Naive thymus-derived CD8-positive, alpha-beta T cell (primary cell): ENCODE data around the gene POC1B. TPM values are rescaled to one million over a fixed set of nuclear protein-coding genes. Genes with fewer than 3 reads are reported as not detected.
A peak's percentile ranks its signal among the peaks of the same experiment; 100 is the strongest.

ENCODE experiments used
- ATAC-seq, 2 donors: fragments of 150-1000 bp; cut with Tn5 transposase in 1 of 2; sonication (Bioruptor Pico), chemical (Tn5 transposase) in 1 of 2; 1 replicate in 1 of 2; 2 replicates in 1 of 2; pipeline ENCODE4 v1.10.0; 2021; ENCODE audit warnings: mild to moderate bottlenecking in 2 of 2, moderate library complexity in 2 of 2
- POLR2A ChIA-PET: fragments of 350-600 bp; sonication (Branson Sonifier 250); formaldehyde crosslinking; loops from one replicate; lab custom pipeline; 2021; ENCODE audit warnings: antibody characterized with exemption; lab: Charles Lee
- DNase-seq, 10 donors: peaks; one replicate each; pipeline versions ENCODE4 v3.0.0 to v3.0.0-alpha.2; 2020 to 2022
- H3K27ac Mint-ChIP-seq, 10 donors: one replicate each; pipeline ENCODE4 v1.8.0; 2020 to 2022; ENCODE audit warnings: mild to moderate bottlenecking in 10 of 10, mixed read lengths in 10 of 10, moderate library complexity in 4 of 10, inconsistent platforms in 1 of 10
- H3K27me3 Mint-ChIP-seq, 5 donors: one replicate each; pipeline ENCODE4 v1.8.0; 2021 to 2022; ENCODE audit warnings: mixed read lengths in 5 of 5
- H3K36me3 Mint-ChIP-seq, 3 donors: one replicate each; pipeline ENCODE4 v1.8.0; 2020 to 2022; ENCODE audit warnings: mixed read lengths in 3 of 3, mild to moderate bottlenecking in 2 of 3, inconsistent platforms in 1 of 3
- H3K4me1 Mint-ChIP-seq, 4 donors: one replicate each; pipeline ENCODE4 v1.8.0; 2021 to 2022; ENCODE audit warnings: mixed read lengths in 4 of 4
- H3K4me3 Mint-ChIP-seq, 10 donors: one replicate each; pipeline ENCODE4 v1.8.0; 2020 to 2022; ENCODE audit warnings: mild to moderate bottlenecking in 10 of 10, mixed read lengths in 10 of 10, moderate library complexity in 6 of 10, inconsistent platforms in 1 of 10
- H3K9me3 Mint-ChIP-seq, 9 donors: one replicate each; pipeline ENCODE4 v1.8.0; 2020 to 2022; ENCODE audit warnings: mixed read lengths in 9 of 9, mild to moderate bottlenecking in 3 of 9, inconsistent platforms in 1 of 9, moderate library complexity in 1 of 9
- polyA plus RNA-seq, 3 donors: library from polyadenylated mRNA; unstranded; fragments of 300-500 nt; fragmentation: Illumina TruSeq; gene quantifications; one replicate each; pipeline ENCODE4 v1.2.3, GENCODE V29; 2021
- total RNA-seq, 8 experiments: library from RNA in 2 of 8; stranded (reverse) in 2 of 8; gene quantifications; one replicate each; pipeline ENCODE4 v1.2.3 and lab custom pipeline; 2021 to 2026

POC1B gene
- total and polyA plus RNA-seq, 5 experiments from 2014 or later = 22.1 to 33.0 (median 29.0) TPM

DNA sequence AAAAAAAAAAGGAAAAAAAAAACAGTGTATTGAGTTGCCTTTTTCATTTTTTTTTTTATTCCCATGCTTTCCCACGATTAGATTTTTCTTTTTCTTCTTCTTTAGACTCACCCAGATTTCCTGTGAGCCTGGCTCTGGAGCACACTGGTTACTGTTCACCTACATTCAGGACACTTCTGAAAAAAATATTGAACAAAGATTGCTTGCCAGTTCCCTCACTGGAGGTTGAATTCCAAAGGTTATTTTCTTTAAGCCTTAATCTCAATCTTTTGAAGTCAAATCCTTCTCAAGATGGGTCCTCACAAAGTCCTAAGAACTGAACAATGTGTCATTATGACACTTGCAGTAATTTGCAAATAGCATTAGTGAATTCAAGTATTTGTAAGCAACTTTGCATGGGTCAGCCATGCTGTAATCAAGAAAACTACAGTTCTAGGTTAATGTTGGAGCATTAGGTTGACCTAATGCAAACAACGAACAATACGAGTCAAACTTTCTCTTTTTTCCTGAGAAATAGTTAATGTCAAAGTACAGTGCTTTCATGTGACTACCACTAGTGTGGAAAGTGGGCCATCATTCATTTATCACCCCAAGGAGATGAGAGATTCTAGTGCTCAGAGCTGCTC is 124.3 kb downstream of the POC1B start:
- Mint-ChIP-seq H3K4me1 (peaks cover 6 to 19% (median 15%) of the 10 kb centered on the region in 4 donors), H3K27me3 (no peaks in the 10 kb centered on the region), H3K27ac (peak overlapping the region in 1 of 10 donors; percentile 22), H3K36me3 (peaks cover 0 to 7% (median 0%) of the 10 kb centered on the region in 3 donors), H3K9me3 (peaks cover 0 to 5% (median 0%) of the 10 kb centered on the region in 9 donors), H3K4me3 (no peak overlapping the region)
- DNase-seq (no peak), ATAC-seq (no peak)
- POLR2A ChIA-PET = no interaction called here

DNA sequence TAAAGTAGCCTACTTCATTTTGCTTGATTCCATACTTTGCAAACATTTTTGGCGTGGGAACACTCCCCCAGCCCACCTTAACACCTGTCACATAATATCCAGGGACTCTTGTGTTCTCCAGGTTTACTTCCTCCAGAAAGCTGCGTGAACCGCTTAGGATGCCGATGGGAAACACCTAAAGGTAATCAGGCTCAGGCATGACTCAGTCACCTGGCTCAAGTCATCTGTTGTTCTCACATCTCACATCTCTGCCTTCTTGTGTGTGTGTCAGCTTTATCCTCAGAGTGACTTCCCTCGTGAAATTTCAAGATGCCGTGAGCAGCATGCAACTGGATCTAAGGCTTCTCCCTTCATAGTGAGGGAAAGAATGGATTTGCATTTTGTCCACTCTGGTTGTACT is 125.4 kb downstream of the POC1B start:
- POLR2A ChIA-PET = no interaction called here
- H3K4me3 Mint-ChIP-seq = peak overlapping the region in 1 of 10 donors; percentile 8
- H3K27ac Mint-ChIP-seq = peak overlapping the region in 1 of 10 donors; percentile 42

DNA sequence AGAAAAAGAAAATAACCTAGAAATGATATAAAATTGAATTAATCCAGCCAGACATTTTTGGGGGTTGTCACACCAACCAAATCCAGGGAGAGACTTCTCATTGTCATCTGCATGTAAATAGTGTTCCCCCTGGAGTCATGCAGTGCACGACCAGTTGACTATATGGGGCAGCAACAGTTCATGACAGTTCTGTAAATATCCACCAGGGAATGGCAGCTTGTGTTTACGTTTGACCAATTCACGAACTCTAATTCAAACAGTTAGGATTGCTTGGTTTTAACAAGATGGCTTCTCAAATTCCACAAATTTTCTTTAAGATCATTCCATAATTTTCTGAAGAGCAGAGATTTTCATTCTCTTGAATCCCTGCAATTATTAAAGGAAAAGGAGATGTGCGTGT is 130.1 kb downstream of the POC1B start:
- DNase-seq = no peak
- peak overlapping the region in 2 of 10 donors; percentile 31 to 71 for H3K27ac Mint-ChIP-seq

More for the DNA sequence above, 125.4 kb downstream of the POC1B start:
- no peak for DNase-seq
- ATAC-seq = no peak
- Mint-ChIP-seq H3K36me3 (peaks cover 0 to 7% (median 0%) of the 10 kb centered on the region in 3 donors), H3K4me1 (peaks cover 6 to 19% (median 15%) of the 10 kb centered on the region in 4 donors), H3K27me3 (no peaks in the 10 kb centered on the region), H3K9me3 (peaks cover 0 to 5% (median 0%) of the 10 kb centered on the region in 9 donors)

DNA sequence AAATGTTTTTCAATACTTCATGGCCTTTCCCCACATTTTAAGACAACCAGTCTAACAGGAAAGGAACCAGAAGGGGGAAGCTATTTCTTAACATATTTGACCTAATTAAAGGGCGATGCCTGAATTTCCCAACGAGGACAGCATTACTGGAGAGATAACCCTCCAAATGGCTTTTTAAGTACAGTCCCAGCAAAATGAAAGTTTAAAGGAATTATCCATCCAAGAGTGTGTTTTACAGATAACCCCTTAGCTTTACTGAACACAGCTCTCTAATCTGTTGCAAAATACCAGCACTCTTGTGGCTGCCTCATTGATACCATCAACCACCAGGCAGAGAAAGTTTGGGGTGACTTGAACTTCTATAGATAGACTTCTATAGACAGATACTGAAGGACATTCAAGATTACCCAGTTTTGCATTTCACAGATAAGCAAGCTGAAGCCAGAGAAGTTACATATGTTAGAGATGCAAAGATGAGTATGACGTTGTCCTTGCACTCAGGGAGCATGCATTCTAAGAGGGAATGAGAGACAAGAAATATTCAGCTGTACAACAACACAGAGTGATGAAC is 132.2 kb downstream of the POC1B start:
- Mint-ChIP-seq H3K9me3 (no peaks in the 10 kb centered on the region), H3K4me1 (peaks cover 11 to 31% (median 28%) of the 10 kb centered on the region in 4 donors), H3K4me3 (no peak overlapping the region), H3K27ac (no peak overlapping the region), H3K36me3 (peaks cover 0 to 3% (median 0%) of the 10 kb centered on the region in 3 donors), H3K27me3 (peaks cover 0 to 2% (median 0%) of the 10 kb centered on the region in 5 donors)
- POLR2A ChIA-PET = no interaction called here
- DNase-seq (no peak), ATAC-seq (no peak)

More for the DNA sequence above, 130.1 kb downstream of the POC1B start:
- Mint-ChIP-seq H3K4me3 (no peak overlapping the region), H3K4me1 (peaks cover 7 to 21% (median 19%) of the 10 kb centered on the region in 4 donors), H3K9me3 (peaks cover 0 to 2% (median 0%) of the 10 kb centered on the region in 9 donors), H3K36me3 (peaks cover 0 to 3% (median 0%) of the 10 kb centered on the region in 3 donors), H3K27me3 (peaks cover 0 to 2% (median 0%) of the 10 kb centered on the region in 5 donors)
- no peak for ATAC-seq
- POLR2A ChIA-PET = no interaction called here

DNA sequence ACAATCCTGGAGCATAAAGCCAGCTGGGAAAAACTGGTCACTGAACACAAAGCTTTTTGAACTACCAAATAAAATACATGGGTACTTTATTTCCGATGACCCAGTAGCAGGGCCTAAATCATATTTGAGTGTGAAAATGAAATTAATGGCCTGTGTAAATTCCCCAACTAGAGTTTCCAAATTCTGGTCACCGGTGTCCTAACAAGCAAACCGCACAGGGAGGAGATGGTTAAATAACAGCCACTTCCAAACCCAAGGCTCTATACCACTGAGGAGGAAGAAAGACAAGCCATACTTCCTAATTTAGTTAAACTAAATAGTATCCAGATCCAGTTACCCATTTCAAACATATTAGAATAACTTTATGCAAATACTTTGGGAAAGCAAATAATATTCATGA is 133.5 kb downstream of the POC1B start:
- H3K27ac Mint-ChIP-seq = no peak overlapping the region
- POLR2A ChIA-PET = no interaction called here
- DNase-seq = no peak

DNA sequence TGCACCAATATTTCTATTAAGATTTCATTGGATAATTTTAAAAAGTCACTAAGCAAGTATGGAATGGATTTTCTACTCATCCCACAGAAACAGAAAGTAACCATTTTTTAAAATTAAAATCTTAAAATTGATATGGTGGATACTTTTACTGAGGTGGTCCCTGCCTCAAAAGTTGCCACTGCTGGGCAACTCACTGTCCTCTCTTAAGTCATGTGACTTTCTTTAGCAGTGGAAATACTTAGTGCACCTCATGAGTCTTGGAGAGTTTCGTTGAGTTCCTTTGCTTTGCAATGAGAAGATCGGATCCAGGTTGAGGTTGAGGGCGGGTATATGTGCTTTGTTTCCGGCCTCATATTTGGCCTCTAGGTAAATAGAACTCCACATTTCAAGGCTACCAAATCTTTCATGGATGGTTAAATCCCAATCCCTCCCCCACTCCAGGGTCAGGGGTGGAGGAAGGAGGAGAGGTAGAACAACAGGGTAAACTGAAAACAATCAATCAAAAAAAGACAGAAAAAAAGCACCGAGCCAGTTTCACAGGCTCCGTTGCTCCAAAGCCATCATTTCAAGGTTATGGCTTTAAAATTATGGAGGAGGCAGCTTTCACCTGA is 134.0 kb downstream of the POC1B start:
- no peak for DNase-seq
- peaks cover 0 to 2% (median 0%) of the 10 kb centered on the region in 5 donors for H3K27me3 Mint-ChIP-seq
- H3K36me3 Mint-ChIP-seq = peaks cover 0 to 3% (median 0%) of the 10 kb centered on the region in 3 donors
- no peak for ATAC-seq
- no peaks in the 10 kb centered on the region for H3K9me3 Mint-ChIP-seq
- H3K4me3 Mint-ChIP-seq = no peak overlapping the region
- POLR2A ChIA-PET = no interaction called here
- H3K27ac Mint-ChIP-seq = no peak overlapping the region
- peaks cover 6 to 20% (median 16%) of the 10 kb centered on the region in 4 donors for H3K4me1 Mint-ChIP-seq

More for the DNA sequence above, 133.5 kb downstream of the POC1B start:
- H3K4me1 Mint-ChIP-seq = peaks cover 6 to 21% (median 18%) of the 10 kb centered on the region in 4 donors
- peaks cover 0 to 3% (median 0%) of the 10 kb centered on the region in 3 donors for H3K36me3 Mint-ChIP-seq
- peaks cover 0 to 2% (median 0%) of the 10 kb centered on the region in 5 donors for H3K27me3 Mint-ChIP-seq
- no peaks in the 10 kb centered on the region for H3K9me3 Mint-ChIP-seq
- no peak overlapping the region for H3K4me3 Mint-ChIP-seq
- no peak for ATAC-seq

DNA sequence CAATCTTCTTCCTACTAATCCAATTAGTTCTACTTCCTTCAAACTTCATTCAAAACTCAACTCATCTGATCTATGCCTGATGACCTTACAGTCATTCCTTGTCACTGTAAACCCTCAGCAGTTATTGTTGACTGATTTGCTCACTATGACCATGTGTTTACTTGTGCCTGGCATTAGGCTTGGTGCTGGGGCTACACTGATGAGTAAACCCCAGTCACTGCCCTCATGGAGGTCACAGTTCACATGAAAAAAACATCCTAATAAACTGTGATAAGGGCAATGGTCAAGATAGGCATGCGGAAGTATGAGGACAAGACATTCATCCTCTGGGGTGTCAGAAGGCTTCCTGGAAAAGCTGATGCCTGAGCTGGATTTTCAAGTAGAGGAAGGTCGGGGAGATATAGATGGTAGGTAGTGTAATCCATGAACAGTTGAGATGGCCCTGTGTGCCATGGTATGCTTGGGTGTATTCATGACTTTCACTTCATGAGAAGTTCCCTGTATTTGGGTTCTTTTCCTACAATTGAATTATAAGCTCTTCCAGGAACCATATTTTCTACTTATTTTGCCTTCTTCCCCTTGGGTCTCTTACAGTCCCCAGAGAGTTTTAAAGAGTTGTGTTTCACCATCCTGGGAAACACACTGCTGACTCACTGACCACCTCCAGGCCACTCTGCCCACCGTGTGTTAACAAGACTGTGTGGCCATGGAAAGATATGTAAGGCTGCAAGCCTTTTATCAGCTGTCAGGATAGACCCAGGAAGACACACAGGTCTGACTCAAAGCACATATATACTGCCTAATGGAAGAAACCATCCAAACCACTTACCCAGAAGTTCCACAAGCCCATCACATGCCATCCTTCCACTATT is 134.8 kb downstream of the POC1B start:
- ATAC-seq = no peak
- Mint-ChIP-seq H3K9me3 (no peaks in the 10 kb centered on the region), H3K4me1 (peaks cover 6 to 18% (median 15%) of the 10 kb centered on the region in 4 donors), H3K27me3 (peaks cover 0 to 3% (median 0%) of the 10 kb centered on the region in 5 donors), H3K4me3 (no peak overlapping the region), H3K36me3 (peaks cover 0 to 3% (median 0%) of the 10 kb centered on the region in 3 donors), H3K27ac (no peak overlapping the region)
- no peak for DNase-seq
- POLR2A ChIA-PET = no interaction called here

DNA sequence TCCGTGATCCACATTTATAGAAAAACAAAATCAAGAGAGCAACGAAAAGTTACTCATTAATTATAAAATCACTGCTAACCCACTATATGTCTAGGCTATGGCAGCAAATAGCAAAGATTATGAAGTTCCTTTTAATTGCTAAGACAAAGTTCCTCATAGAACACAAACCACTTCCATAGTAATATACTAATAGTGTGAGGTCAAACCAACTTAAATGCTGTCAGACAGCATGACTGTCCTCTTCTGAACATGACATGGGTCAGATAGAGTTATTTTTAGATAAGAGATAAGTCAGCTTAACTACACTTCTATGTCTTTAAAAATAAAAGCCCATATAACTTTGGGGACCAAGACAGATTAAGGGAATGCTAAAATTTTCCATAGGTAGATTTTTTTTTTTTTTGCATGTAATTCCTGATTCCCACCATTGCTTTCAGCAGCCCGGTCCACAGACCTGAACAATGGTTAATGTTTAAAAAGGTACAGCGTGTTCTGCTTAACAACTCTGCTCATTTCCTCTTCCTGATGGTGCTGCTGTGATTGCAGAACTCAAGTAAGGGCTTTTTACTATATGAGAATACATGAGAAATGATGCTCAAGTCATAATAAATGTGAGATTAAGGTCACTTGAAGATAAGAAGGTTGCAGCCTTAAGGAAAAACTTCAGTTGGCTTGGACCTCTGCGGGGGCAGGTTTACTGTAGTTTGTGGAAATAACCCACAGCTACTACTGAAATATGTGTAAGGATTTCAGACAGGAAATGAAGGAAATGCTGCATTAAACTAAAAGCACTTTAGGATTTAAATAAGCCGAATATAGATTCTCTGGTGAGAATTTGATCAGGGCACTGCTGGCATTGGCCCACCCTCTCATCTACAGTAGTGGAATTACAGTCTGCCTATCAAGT is 135.8 kb downstream of the POC1B start:
- ATAC-seq (no peak), DNase-seq (no peak)
- no peak overlapping the region for H3K4me3 Mint-ChIP-seq
- H3K27ac Mint-ChIP-seq = peak overlapping the region in 1 of 10 donors; percentile 7
- H3K36me3 Mint-ChIP-seq = peaks cover 0 to 3% (median 0%) of the 10 kb centered on the region in 3 donors
- POLR2A ChIA-PET = no interaction called here
- no peaks in the 10 kb centered on the region for H3K9me3 Mint-ChIP-seq
- peaks cover 0 to 3% (median 0%) of the 10 kb centered on the region in 5 donors for H3K27me3 Mint-ChIP-seq
- H3K4me1 Mint-ChIP-seq = peaks cover 6 to 18% (median 15%) of the 10 kb centered on the region in 4 donors

DNA sequence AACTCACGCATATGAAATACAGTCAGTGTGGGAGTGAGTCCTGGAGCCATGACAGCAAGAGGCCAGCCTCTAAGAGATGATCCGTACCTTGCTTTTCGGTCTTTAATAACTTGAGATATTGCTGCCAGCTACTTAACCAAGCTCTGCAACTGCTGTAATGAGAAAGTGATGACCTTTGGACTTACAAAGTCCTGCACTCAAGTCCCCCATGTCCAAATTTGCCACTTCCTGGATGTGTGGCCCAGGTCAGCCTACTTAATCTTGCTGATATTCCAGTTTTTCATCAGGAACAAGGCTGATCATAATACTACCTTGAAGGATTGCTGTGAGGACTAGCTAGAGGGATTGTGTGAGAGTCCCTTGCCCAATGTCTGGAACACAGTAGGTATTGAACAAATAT is 139.7 kb downstream of the POC1B start:
- Mint-ChIP-seq H3K9me3 (no peaks in the 10 kb centered on the region), H3K27me3 (peaks cover 0 to 3% (median 0%) of the 10 kb centered on the region in 5 donors), H3K4me3 (no peak overlapping the region), H3K36me3 (no peaks in the 10 kb centered on the region), H3K27ac (no peak overlapping the region), H3K4me1 (peaks cover 8 to 24% (median 15%) of the 10 kb centered on the region in 4 donors)
- DNase-seq (no peak), ATAC-seq (no peak)
- POLR2A ChIA-PET = no interaction called here

DNA sequence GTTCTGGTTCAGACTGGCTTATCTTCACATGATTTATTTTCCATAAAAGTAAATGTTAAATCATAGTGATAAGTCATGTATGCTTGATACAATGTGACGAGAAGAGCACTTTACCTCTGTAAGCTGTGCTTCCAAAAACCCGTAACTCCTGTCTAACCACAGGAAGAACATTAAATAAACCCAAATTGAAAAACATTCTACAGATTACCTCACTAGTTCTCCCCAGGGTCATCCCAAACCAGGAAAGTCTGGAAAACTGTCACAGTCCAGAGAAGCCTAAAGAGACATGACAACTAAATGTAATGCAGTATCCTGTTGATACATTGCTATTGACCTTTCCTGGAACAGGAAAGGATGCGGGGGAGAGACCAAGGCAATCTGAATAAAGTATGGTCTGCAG is 141.0 kb downstream of the POC1B start:
- no peaks in the 10 kb centered on the region for H3K9me3 Mint-ChIP-seq

DNA sequence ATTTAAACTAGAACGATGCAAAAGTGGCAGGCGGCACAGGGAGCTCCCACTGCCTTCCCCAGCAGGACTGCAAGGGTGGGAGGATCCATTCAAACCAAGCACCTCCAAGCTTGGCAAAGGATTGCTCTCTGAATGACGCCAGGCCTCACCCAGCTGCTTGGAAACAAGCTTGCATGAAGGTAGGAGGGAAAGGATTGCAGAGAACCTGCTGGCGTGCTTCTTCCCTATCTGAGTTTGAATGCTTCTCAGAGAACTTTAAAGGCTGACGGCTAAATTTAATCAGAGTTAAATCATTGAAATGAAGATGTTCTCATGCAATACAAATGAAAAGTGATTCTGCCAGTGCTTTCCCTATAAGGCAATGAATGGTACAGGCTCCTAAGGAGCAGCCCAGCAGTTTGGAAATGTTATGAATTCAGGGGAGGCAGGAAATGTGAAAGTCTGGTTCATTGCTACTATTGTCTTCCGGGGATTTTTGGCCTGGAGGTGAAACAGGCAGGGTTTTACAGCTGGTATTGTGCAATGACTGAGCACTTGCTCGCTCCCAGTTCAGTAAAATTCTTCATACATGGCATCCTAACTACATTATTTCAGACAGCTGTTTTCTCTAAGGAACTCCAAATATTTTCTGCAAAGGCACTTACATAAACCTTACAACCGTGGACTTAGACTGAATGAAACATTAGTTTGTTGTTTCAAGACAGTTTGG is 141.6 kb downstream of the POC1B start:
- H3K4me3 Mint-ChIP-seq = no peak overlapping the region
- peaks cover 0 to 10% (median 2%) of the 10 kb centered on the region in 4 donors for H3K4me1 Mint-ChIP-seq
- peaks cover 0 to 3% (median 0%) of the 10 kb centered on the region in 5 donors for H3K27me3 Mint-ChIP-seq
- no peaks in the 10 kb centered on the region for H3K9me3 Mint-ChIP-seq
- no peak for DNase-seq
- POLR2A ChIA-PET = no interaction called here
- H3K36me3 Mint-ChIP-seq = no peaks in the 10 kb centered on the region
- H3K27ac Mint-ChIP-seq = no peak overlapping the region
- ATAC-seq = no peak

More for the DNA sequence above, 141.0 kb downstream of the POC1B start:
- no peak for DNase-seq
- POLR2A ChIA-PET = no interaction called here
- peaks cover 2 to 12% (median 4%) of the 10 kb centered on the region in 4 donors for H3K4me1 Mint-ChIP-seq
- peaks cover 0 to 3% (median 0%) of the 10 kb centered on the region in 5 donors for H3K27me3 Mint-ChIP-seq
- H3K36me3 Mint-ChIP-seq = no peaks in the 10 kb centered on the region
- no peak for ATAC-seq
- no peak overlapping the region for H3K4me3 Mint-ChIP-seq
- H3K27ac Mint-ChIP-seq = no peak overlapping the region
